Memory B cell (primary cell): Measurements from ENCODE around the gene ATP13A3.

Source experiments
- ATAC-seq: fragments of 150-1000 bp; cut with Tn5 transposase; 2 replicates; pipeline ENCODE4 v1.10.0; 2021; ENCODE audit warnings: low read depth, mild to moderate bottlenecking, moderate library complexity
- DNase-seq, 2 donors: peaks; one replicate each; pipeline ENCODE4 v3.0.0; 2022; ENCODE audit warnings: low spot score in 2 of 2
- H3K27ac Mint-ChIP-seq: one replicate; pipeline ENCODE4 v1.8.0; 2022; ENCODE audit warnings: mild to moderate bottlenecking, moderate library complexity, mixed read lengths
- H3K27me3 Mint-ChIP-seq: one replicate; pipeline ENCODE4 v1.8.0; 2022; ENCODE audit warnings: mixed read lengths
- H3K36me3 Mint-ChIP-seq: one replicate; pipeline ENCODE4 v1.8.0; 2022; ENCODE audit warnings: mild to moderate bottlenecking, mixed read lengths
- H3K4me1 Mint-ChIP-seq: one replicate; pipeline ENCODE4 v1.8.0; 2022; ENCODE audit warnings: mixed read lengths
- H3K4me3 Mint-ChIP-seq: one replicate; pipeline ENCODE4 v1.8.0; 2022; ENCODE audit warnings: mild to moderate bottlenecking, moderate library complexity, mixed read lengths
- H3K9me3 Mint-ChIP-seq: one replicate; pipeline ENCODE4 v1.8.0; 2022; ENCODE audit warnings: mixed read lengths

The ATP13A3 gene

DNA sequence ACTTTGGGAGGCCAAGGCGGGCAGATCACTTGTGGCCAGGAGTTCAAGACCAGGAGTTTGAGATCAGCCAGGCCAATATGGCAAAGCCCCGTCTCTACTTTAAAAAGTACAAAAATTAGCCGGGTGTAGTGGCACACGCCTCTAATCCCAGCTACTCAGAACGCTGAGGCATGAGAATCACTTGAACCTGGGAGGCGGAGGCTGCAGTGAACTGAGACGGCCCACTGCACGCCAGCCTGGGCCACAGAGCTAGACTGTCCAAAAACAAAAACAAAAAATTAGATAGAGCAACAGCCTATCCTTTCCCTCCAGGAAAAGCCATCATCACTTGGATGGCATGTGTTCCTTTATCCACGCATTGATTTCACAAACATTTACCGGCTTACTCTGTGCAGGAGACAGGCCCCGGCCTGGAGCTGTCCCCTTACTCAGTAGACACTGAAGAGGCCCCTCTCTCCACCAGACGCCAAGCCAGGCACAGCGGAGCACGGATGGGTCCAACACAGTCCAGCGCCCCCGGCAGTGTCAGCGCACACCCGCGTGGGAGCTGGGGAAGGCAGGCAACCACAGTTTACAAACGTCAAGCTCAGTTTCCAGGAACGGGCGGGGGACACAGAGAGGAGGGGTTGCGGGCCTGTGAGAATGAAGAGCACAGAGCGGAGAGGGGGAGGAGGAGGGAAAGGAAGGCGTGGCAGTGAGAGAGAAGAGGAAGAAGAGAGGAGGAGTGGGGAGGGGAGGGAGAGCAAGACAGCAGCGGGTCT is 90.8 kb downstream of the ATP13A3 start:
- DNase-seq: no peak
- Mint-ChIP-seq H3K27me3 (peaks cover 22% of the 10 kb centered on the region), H3K36me3 (no peaks in the 10 kb centered on the region), H3K9me3 (peaks cover 1% of the 10 kb centered on the region), H3K4me1 (peaks cover 24% of the 10 kb centered on the region), H3K4me3 (peak overlapping the region; percentile 63), H3K27ac (no peak overlapping the region)
- ATAC-seq: peak; percentile 39

DNA sequence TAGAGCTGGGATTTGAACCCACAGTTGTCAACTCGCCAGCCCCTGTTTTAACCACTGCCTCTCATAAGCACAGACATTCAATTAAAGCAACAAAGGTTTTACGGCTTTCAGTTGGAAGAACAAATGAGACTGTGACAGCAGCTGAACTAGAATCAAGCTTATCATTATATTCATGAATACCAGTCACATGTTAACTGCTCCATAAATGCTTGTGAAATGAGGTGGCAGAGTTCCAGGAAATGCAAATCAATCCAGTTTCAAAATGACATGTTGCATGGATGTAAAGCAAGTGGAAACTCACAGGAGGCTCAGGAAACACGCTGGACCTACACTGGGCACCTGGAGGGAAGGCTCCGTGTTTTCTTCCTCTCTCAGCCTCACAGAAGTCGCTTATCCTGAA is 91.6 kb downstream of the ATP13A3 start:
- no peaks in the 10 kb centered on the region for H3K36me3 Mint-ChIP-seq
- no peak overlapping the region for H3K27ac Mint-ChIP-seq
- DNase-seq (no peak), ATAC-seq (no peak)
- H3K27me3 Mint-ChIP-seq: peaks cover 22% of the 10 kb centered on the region
- peaks cover 6% of the 10 kb centered on the region for H3K9me3 Mint-ChIP-seq
- no peak overlapping the region for H3K4me3 Mint-ChIP-seq
- peaks cover 24% of the 10 kb centered on the region for H3K4me1 Mint-ChIP-seq

DNA sequence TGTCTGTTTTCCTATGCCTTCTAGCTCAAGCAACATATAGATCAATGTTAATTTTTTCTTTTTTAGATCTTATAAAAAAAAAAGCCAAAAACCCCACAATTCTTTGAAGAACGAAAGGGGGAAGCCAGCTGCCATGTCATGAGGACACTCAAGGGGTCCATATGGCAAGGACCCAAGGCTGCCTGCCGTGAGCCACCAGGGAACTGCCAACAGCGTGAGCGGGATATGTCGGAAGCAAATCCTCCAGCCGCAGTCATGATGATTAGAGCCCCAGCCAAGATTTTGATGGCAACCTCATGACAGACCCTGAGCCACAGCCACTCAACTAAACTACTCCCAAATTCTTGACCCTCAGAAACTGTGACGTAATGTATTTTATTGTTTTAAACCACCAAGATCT is 94.2 kb downstream of the ATP13A3 start:
- H3K4me3 Mint-ChIP-seq: no peak overlapping the region
- H3K36me3 Mint-ChIP-seq: no peaks in the 10 kb centered on the region
- H3K9me3 Mint-ChIP-seq: peaks cover 6% of the 10 kb centered on the region
- peaks cover 12% of the 10 kb centered on the region for H3K27me3 Mint-ChIP-seq
- ATAC-seq (no peak), DNase-seq (no peak)
- H3K4me1 Mint-ChIP-seq: peaks cover 11% of the 10 kb centered on the region
- H3K27ac Mint-ChIP-seq: no peak overlapping the region

DNA sequence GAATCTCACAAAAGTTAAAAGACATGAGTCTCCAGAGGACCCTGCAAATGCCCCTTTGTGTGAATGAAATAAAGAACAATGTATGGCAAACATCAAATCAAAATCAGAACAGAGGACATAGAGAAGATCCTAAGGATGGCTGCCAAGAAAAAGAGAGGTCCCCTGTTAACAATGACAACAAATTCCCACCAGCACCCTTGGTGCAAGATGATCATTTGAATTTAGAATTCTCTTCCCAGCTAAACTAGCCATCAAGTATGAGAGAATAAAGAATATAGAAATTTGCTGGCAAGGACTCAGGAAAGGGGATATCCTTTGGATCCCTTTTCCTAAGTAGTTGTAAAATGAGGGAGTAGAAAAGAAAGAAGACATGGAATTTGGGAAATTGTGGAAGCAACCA is 96.0 kb downstream of the ATP13A3 start:
- ATAC-seq (no peak), DNase-seq (no peak)
- Mint-ChIP-seq H3K36me3 (no peaks in the 10 kb centered on the region), H3K9me3 (peaks cover 6% of the 10 kb centered on the region), H3K4me3 (no peak overlapping the region), H3K27me3 (peaks cover 6% of the 10 kb centered on the region), H3K4me1 (no peaks in the 10 kb centered on the region), H3K27ac (no peak overlapping the region)

DNA sequence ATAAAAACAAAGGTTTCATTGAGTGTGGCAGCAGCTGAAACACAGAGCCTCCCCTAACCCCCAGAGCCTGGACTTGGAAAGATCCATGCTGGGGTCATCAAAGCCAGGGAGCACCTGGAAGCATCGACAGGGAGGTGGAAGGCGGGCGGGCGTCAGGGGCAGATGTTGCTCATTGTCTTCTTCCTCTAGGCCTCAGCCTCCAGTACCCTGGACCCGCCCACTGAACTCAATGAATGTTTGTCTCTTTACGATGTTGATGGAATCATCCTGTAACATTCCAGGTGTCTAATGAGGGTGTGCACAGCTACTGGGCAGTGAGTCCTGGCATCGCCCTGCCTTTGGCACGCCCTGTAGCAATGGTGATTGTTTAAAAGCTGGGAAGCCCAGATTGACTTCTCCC is 97.5 kb downstream of the ATP13A3 start:
- no peak overlapping the region for H3K4me3 Mint-ChIP-seq

DNA sequence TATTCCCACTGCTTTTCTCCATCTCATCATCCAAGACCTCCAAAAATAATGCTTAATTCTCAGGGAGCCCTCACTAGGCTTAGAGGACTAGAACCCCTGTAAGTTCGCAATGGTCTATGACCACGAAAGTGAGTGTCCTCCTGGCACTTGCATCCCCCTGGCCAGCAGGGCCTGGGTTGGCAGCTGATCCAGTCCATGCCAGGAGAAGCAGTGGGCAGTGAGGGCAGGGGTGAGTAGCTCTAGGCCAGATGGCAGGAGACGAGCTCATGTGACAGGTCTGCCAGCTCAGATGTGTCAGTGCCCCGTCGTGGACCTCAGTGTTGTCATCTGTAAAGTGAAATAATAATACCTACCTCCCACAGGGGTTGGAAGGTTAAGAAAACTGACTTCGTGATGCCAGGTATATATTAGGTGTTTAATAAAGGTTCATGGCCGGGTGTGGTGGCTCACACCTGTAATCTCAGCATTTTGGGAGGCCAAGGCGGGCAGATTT is 98.8 kb downstream of the ATP13A3 start:
- Mint-ChIP-seq H3K36me3 (no peaks in the 10 kb centered on the region), H3K4me1 (no peaks in the 10 kb centered on the region), H3K27ac (no peak overlapping the region), H3K9me3 (peaks cover 6% of the 10 kb centered on the region), H3K27me3 (peaks cover 10% of the 10 kb centered on the region), H3K4me3 (no peak overlapping the region)
- DNase-seq: no peak
- ATAC-seq: no peak

More for the DNA sequence above, 97.5 kb downstream of the ATP13A3 start:
- Mint-ChIP-seq H3K27me3 (peaks cover 7% of the 10 kb centered on the region), H3K36me3 (no peaks in the 10 kb centered on the region), H3K4me1 (no peaks in the 10 kb centered on the region), H3K9me3 (peaks cover 6% of the 10 kb centered on the region), H3K27ac (no peak overlapping the region)
- ATAC-seq (no peak), DNase-seq (peak in 1 of 2 donors; percentile 5)

DNA sequence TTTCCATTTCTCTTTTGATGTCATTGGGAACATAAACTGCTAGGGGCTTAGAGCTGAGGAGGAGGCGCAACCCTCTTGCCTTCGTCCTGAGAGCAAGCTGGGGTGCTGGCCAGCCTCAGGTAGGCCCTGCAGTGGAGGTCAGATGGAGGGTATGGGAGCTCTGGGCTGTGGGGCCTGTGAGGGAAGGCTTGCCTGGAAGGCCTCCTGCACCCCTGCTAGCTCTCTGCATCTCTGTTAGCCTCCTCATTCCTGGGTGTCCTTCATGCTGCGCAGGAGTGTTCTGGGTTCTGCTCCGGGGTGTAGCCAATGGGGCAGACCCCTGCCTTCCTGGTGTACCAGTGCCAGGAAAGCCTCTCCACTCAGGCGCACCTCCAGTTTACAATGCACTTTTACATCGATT is 99.5 kb downstream of the ATP13A3 start:
- no peak overlapping the region for H3K4me3 Mint-ChIP-seq
- DNase-seq (no peak), ATAC-seq (no peak)
- H3K27me3 Mint-ChIP-seq: peaks cover 10% of the 10 kb centered on the region
- no peak overlapping the region for H3K27ac Mint-ChIP-seq
- H3K36me3 Mint-ChIP-seq: no peaks in the 10 kb centered on the region
- H3K9me3 Mint-ChIP-seq: peaks cover 6% of the 10 kb centered on the region
- H3K4me1 Mint-ChIP-seq: no peaks in the 10 kb centered on the region

DNA sequence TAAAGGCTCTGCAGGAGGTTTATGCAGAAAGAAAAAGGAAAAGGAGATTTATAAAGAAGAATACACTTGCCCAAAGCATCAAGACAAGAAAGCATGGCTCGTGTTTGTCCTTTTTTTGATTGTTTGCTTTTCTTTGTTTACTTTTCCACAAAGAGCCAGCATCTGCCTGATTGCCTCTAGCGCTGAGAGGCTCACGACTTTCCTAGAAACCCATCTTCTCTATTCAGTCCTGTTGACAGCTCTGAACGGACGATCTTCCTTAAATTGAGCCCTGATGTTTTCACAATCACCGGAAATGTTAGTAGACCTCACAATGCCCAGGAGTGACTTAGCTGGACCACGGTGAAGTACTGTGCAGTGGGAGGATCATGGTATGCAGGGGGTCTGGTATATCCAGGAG is 100.2 kb downstream of the ATP13A3 start:
- H3K9me3 Mint-ChIP-seq: peaks cover 6% of the 10 kb centered on the region
- H3K4me3 Mint-ChIP-seq: no peak overlapping the region
- no peak overlapping the region for H3K27ac Mint-ChIP-seq
- ATAC-seq (no peak), DNase-seq (no peak)
- peaks cover 10% of the 10 kb centered on the region for H3K27me3 Mint-ChIP-seq
- H3K36me3 Mint-ChIP-seq: no peaks in the 10 kb centered on the region
- no peaks in the 10 kb centered on the region for H3K4me1 Mint-ChIP-seq

DNA sequence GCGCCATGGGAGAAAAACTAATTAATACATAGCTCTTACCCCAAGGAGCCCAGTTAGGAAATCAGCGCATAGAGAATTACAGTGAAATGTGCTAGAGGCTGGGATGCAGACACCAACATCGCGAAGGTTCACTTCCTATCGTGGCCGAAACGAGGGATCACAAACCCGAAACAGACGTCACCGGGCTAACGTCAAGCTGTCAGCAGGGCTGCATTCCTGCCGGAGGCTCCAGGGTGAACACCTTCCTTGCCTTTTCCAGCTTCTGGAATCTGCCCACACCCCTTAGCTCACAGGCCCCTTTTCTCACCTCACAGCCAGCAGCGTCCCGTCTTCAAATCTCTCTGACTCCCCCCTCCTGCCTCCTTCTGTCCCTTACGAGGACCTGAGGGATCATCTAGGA is 100.7 kb downstream of the ATP13A3 start:
- DNase-seq: no peak
- H3K27me3 Mint-ChIP-seq: peaks cover 13% of the 10 kb centered on the region
- H3K36me3 Mint-ChIP-seq: no peaks in the 10 kb centered on the region
- H3K27ac Mint-ChIP-seq: no peak overlapping the region
- no peaks in the 10 kb centered on the region for H3K4me1 Mint-ChIP-seq
- H3K4me3 Mint-ChIP-seq: no peak overlapping the region
- ATAC-seq: no peak
- H3K9me3 Mint-ChIP-seq: peaks cover 6% of the 10 kb centered on the region

DNA sequence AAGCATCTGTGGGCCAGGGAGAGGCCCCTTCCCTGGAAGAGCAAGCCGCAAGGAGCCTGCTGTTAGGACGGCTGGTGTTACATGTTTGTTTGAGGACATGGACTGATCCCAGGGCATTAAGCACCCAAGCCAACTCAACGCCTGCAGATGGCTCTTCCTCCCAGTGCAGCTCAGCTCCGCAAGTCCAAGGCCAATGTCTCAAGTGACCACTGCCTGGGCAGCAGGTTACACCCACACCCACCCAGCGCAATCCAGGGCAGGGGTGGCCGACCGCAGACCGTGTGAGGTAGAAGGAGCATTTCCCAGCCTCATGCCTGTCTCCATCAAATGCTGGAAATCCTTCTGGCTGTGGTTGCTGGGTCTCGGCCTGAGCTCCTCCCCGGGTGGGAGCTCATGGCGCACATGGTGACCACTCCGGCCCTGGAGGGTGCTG is 102.2 kb downstream of the ATP13A3 start:
- no peaks in the 10 kb centered on the region for H3K9me3 Mint-ChIP-seq
- H3K4me3 Mint-ChIP-seq: no peak overlapping the region
- ATAC-seq (no peak), DNase-seq (no peak)
- H3K27me3 Mint-ChIP-seq: peaks cover 15% of the 10 kb centered on the region
- H3K36me3 Mint-ChIP-seq: no peaks in the 10 kb centered on the region
- no peaks in the 10 kb centered on the region for H3K4me1 Mint-ChIP-seq
- H3K27ac Mint-ChIP-seq: no peak overlapping the region

DNA sequence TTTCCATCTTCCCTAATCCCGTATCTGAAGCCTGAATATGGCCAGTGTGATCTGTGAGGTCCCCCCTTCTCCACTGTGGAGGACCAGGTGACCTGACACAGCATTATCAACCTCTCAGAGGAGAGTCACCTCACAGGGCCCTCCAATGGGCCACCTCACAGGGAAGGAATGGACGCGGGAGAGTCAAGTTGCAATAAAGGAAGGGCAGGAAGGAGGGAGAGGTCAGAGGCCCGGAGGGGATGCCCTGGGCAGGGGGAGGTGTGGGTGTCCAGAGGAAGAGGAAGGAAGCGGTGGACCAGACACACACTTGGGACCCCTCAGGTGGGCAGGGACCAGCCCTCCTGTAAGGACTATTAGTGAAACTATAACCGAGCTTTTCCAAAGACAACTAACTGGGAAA is 102.6 kb downstream of the ATP13A3 start:
- H3K27ac Mint-ChIP-seq: no peak overlapping the region
- H3K36me3 Mint-ChIP-seq: no peaks in the 10 kb centered on the region
- no peaks in the 10 kb centered on the region for H3K4me1 Mint-ChIP-seq
- ATAC-seq (no peak), DNase-seq (no peak)
- H3K9me3 Mint-ChIP-seq: no peaks in the 10 kb centered on the region
- peaks cover 12% of the 10 kb centered on the region for H3K27me3 Mint-ChIP-seq
- H3K4me3 Mint-ChIP-seq: no peak overlapping the region

DNA sequence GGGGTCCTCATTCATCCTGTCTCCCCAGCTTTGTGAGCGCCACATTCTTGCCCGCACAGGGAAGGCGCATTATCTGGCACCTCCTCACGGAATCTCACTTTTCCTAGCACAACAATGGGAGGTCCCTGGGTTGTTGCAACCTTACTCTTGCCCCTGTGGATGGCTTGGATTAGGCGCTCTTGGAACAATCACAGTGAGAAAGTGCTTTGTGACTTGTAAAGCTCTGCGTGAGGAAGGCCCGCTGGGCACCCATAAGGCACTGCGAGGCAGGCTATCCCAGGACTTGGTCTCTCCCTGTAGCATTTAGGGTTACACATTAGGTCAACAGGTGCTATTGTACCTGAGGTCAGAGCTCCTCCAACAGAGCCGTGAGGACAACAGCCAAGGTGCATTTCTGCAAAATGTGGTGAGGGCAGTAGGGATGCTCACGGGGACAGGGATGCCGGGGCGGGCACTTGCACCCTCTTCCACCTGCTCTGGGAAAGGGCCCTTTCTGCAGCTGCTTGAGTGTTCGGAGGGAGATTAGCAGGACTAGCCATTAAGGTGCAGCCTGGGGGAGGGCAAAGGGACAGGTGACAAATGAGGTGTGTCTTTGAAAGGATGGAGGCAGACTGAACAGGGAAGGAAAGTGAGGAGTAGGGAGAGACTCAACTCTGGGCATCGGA is 103.4 kb downstream of the ATP13A3 start:
- H3K27me3 Mint-ChIP-seq: peaks cover 15% of the 10 kb centered on the region
- no peaks in the 10 kb centered on the region for H3K36me3 Mint-ChIP-seq
- DNase-seq (no peak), ATAC-seq (no peak)
- no peak overlapping the region for H3K27ac Mint-ChIP-seq
- H3K4me3 Mint-ChIP-seq: no peak overlapping the region
- H3K9me3 Mint-ChIP-seq: no peaks in the 10 kb centered on the region
- no peaks in the 10 kb centered on the region for H3K4me1 Mint-ChIP-seq

DNA sequence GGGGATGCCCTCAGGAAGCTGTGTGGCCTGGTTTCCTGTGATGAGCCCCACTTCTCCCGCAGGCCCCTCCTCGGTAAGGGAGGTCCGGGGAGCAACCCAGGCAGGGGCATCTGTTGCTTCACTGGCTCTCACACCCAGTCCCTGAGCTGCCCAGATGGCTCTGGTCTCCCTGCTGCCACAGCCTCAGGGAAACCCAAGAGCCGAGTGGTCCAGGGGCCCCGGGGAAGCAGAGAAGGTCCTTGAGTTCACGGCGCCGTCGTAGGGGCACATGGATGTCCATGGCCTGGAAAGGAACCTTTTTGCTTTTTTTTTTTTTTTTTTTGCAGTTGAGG is 103.9 kb downstream of the ATP13A3 start:
- Mint-ChIP-seq H3K4me3 (no peak overlapping the region), H3K27ac (no peak overlapping the region), H3K27me3 (peaks cover 17% of the 10 kb centered on the region), H3K9me3 (no peaks in the 10 kb centered on the region), H3K36me3 (no peaks in the 10 kb centered on the region), H3K4me1 (no peaks in the 10 kb centered on the region)
- DNase-seq (no peak), ATAC-seq (no peak)

DNA sequence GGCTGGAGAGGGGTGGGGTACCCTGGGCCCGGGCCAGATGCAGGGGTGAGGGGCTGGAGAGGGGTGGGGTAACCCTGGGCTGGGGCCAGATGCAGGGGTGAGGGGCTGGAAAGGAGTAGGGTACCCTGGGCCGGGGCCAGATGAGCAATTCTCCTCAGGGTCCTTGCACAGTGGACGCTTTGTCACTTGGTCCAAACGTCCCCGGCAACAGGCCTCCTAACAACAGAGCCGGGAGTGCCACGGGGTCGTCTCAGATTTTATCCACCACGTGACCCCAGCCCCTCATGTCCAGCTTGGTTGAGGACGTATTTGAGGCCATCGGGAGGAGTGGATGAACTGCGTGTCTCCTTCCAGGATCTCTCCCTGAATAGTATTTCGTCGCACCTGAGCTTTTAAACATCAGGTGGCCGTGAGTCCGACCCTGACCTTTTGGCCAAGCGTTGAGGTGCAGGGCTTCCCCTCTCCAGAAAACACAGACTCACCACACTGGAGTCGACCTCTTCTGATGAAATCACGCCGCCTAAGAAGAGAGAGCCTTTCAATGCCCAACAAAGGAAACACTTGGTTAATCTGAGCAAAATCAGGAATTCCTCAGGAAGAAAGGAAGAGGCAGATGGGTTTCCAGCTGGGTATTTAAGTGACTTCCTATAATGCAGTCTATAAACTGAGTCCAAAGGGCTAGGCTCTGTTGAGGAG is 104.5 kb downstream of the ATP13A3 start:
- no peaks in the 10 kb centered on the region for H3K4me1 Mint-ChIP-seq
- DNase-seq (no peak), ATAC-seq (no peak)
- H3K27ac Mint-ChIP-seq: no peak overlapping the region
- H3K9me3 Mint-ChIP-seq: no peaks in the 10 kb centered on the region
- H3K27me3 Mint-ChIP-seq: peaks cover 15% of the 10 kb centered on the region
- H3K4me3 Mint-ChIP-seq: no peak overlapping the region
- no peaks in the 10 kb centered on the region for H3K36me3 Mint-ChIP-seq
